OCI-M2 (cell line): Measurements from ENCODE around the gene ADAM11.
"Not testable (repeated sequence)": the region's sequence is repeated elsewhere in the genome, so short reads cannot be mapped to it uniquely, and the experiment has no call there.

ENCODE experiments used
- DNase-seq: peaks from one replicate; lab custom pipeline; 2025; ENCODE audit not compliant: unreplicated experiment; lab: John Stamatoyannopoulos, UW

The ADAM11 gene, protein sequence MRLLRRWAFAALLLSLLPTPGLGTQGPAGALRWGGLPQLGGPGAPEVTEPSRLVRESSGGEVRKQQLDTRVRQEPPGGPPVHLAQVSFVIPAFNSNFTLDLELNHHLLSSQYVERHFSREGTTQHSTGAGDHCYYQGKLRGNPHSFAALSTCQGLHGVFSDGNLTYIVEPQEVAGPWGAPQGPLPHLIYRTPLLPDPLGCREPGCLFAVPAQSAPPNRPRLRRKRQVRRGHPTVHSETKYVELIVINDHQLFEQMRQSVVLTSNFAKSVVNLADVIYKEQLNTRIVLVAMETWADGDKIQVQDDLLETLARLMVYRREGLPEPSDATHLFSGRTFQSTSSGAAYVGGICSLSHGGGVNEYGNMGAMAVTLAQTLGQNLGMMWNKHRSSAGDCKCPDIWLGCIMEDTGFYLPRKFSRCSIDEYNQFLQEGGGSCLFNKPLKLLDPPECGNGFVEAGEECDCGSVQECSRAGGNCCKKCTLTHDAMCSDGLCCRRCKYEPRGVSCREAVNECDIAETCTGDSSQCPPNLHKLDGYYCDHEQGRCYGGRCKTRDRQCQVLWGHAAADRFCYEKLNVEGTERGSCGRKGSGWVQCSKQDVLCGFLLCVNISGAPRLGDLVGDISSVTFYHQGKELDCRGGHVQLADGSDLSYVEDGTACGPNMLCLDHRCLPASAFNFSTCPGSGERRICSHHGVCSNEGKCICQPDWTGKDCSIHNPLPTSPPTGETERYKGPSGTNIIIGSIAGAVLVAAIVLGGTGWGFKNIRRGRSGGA

DNA sequence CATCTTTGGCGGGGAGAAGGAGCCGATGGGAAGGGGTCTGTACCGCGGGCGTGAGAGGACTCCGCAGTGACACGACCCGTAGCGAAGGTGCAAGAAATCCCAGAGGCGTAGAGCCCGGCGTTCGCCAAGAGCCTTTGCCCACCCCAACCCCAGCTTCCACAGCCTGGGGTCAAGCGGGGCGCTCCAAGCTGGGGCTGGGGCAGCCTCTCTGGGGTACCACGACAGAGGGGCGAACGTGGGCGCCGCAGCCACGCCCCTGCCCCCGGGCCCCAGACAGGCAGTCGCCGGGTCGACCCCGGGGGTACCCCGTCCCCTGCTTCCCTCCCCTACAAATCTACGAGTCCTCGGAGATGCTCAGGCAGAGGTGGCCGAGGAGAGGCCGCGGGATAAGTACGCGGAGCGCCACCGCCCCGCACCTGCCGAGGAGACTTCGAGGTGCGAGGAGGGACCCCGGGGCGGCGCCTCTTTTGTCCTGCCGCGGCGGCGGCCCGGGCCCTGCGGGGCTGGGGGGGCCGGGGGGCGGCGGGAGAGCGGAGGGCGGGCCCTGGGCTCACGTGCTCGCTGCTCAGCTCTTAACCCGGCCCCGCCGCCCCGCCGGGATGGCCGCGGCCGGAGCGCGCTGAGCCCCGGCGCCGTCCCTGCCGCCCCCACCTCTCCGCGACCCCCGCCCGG is at the start of gene ADAM11:
Gene ADAM11 (plus strand): TSS at position 575 of the 672 bp plus-strand sequence. CDS start 212 bp downstream, outside the sequence.
- no peak for DNase-seq

DNA sequence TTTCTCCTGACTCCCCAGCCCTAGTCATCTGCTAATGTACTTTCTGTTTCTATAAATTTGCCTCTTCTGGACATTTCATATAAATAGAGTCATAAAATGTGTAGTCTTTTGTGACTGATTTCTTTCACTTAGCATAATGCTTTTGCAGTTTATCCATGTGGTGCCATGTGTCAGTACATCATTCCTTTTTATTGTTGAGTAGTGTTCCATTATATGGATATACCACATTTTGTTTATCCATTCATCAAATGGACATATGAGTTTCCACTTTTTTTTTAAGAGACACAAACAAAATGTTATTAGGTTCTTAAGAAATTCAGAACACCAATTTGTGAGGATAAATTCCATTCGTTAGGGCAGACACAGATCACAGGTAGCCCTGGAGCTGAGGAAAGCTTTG is 39.3 kb upstream of the ADAM11 start:
- no peak for DNase-seq

DNA sequence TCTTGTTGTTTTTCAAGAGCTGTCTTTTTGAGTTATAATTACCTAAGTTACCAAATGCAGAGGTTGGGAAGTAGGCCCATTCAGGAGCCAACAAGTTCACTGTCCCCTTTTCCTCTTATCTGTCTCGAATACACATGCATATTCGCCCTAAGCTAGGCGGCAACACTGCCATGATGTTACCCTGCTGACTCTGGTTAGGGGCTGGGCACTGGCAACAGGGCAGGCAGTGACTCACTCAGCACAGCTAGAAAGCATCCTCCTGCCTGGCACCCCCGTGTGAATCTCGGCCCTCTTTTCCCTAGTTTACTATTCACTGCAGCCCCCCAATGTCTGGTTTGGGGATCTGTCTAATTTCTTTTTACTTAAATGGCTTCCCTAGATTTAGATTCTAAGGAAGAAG is 36.5 kb upstream of the ADAM11 start:
- no peak for DNase-seq

DNA sequence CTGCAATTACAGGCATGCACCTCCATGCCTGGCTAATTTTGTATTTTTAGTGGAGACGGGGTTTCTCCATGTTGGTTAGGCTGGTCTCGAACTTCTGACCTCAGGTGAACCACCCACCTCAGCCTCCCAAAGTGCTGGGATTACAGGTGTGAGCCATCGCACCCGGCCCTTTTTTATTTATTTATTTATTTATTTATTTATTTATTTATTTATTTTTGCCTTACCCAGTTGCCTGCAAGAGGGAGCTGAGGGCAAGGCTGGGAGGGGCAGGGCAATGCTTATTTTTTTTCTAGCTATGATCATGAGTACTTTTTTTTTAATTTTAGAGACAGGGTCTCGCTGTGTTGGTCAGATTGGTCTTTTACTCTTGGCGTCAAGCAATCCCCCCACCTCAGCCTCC is 32.7 kb upstream of the ADAM11 start:
- DNase-seq = not testable (repeated sequence)

DNA sequence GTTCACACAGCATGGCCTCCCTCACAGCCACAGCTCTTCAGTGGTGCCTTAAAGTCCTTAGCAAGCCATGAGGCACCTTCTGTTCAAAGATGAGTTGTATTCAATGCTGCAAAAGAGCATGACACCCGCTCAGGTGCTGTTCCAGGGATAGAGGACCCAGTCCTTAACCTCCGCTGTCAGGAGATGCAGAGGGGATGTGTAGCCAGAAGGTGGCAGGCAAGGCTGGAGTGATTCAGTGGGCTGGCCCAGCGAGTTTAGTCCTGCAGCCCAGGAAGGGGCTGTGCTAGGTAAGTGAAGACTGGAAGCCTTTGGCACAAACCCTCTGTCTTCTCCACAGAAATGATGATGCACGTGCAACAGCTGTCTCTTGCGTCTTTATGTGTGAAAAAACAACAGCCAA is 25.0 kb upstream of the ADAM11 start:
- DNase-seq = no peak

DNA sequence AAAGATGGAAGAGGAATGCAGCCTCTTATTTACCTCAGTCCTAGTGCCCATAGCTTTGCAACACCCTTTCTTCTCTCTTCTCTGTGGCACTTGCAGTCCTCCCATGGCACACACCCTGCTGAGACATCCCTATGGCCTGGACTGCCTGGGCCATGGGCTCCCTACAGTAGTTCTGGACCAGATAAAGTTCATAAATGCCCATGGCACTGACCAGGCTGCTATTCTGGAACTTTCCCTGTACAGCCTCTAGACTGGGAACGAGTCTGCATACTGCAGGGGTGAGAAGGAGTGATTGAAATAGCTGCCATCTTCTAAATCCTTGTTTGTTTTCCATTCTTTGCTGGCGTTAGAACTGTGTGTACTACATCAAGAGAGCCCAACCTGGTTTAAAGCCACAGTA is 24.5 kb upstream of the ADAM11 start:
- DNase-seq = no peak

DNA sequence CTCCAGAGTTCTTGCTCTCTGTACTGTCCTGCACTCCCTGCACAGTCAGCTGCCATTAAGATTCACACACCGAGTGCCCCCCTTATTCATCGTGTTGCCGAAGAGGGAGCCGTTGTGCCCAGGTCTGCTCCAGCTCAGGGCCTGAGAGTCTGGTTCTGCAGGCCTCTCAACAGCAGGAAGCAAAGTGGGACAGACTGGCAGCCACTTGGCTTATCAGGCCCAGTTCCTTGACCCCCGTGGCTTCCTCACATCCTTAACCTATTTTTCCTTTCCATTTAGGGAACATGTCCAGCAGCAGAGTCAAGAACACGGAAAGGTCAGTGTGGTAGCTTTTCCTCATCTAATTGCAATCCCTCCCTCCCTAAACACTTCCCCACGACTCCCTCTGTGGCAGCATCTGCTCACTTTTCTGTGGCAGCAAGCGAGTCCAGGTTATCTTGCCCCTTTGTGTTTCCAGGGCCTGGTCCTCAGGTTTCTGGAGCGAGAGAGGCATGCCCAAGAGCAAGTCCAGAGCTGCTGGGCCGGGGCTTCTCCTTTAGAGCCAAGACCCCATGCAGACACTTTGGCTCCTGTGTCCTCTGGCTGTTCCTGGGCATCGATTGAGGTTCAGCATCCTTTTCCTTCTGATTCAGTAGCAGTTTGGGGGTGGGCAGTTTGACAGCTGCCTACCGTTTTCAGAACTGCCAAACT is 22.1 kb upstream of the ADAM11 start:
- no peak for DNase-seq

DNA sequence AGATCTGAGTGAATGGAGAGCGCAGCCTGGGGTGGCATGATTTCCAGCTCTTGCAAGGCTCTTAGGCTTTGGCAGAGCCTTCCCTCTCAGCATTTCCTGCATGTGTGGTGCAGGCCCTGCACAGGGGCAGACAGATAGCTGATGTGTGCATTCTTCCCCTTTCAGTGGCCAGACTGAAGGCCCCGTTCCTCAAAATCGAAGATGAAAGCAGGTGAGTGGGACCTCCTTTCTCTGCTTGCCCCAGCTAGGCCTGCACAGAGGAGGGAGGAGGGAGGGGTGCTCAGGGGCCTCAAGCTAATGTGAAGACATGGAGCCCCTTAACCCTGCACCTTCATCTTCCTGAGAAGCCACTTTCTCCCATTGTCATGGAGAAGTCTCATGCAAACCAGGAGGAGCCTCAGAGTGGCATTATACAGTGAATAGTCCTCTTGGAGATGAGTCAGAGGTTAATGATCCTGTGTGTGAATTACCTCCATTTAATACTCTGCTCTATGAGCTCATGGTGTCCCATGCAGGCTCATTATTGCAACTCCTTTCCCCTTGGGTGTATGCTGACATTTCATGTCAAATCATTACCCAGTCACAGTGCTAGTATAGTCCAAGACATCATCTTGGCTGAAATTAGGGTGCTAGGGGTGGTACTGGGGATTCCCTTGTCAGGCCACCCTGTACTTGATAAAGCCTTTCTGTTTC is 20.4 kb upstream of the ADAM11 start:
- DNase-seq = no peak

DNA sequence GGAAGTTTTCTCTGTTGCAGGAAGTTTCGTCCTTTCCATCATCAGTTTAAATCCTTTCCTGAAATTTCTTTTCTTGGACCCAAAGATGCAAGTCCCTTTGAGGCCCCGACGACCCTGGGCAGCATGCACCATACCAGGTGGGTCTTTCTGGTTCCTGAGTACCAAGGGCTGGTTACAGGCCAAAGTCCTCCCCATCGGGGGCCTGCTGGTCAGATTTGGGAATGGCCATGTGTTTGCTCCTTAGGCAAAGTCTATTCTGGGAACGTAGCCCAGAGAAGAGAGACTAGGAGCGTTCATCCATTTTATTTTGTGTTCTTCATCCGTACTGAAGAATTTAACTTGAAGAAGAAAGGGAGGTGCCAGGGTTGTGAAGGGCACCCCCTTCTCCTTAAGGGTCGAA is 17.5 kb upstream of the ADAM11 start:
- no peak for DNase-seq

DNA sequence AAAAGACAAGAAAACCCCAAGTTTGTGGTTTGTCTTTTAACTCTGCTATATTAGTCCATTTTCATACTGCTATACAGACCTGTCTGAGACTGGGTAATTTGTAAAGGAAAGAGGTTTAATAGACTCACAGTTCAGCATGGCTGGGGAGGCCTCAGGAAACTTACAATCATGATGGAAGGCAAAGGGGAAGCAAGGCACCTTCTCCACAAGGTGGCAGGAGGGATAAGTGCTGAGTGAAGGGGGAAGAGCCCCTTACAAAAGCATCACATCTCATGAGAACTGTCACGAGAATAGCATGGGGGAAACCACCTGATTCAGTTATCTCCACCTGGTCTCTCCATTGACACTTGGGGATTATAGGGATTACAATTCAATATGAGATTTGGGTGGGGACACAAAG is 13.5 kb upstream of the ADAM11 start:
- DNase-seq = no peak

DNA sequence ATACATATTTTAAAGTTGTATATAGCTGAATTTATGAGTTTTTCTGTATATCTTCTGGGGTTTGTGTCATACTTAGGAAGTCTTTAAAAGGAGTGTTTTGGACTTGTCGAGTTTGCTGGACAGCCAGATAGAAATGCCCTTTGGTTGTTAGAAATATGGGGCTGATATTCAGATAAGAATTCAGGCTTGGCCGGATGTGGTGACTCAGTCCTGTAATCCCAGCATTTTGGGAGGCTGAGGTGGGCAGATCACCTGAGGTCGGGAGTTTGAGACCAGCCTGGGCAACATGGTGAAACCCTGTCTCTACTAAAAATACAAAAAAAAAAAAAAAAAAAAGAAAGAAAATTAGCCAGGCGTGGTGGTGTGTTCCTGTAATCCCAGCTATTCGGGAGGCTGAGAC is 13.1 kb upstream of the ADAM11 start:
- not testable (repeated sequence) for DNase-seq

DNA sequence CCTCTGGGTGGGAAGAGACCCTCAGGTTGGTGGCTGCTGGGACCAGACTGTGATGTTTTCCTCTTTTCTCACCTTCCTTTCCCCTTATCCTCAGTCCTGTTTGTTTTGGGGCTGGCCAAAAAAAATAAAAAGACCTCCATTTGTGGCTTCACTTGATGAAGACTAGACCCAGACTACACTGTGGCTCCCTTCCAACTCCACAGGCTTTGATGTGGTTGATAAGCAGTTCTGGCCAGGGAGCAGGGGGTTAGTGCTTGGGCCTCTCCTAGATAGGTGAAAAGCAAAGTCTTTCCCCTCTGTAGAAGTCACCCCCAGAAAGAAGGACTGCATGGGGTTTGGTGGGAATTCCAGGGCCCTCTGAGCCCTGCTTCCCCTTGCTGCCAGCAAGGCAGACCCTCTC is 11.2 kb upstream of the ADAM11 start:
- no peak for DNase-seq

DNA sequence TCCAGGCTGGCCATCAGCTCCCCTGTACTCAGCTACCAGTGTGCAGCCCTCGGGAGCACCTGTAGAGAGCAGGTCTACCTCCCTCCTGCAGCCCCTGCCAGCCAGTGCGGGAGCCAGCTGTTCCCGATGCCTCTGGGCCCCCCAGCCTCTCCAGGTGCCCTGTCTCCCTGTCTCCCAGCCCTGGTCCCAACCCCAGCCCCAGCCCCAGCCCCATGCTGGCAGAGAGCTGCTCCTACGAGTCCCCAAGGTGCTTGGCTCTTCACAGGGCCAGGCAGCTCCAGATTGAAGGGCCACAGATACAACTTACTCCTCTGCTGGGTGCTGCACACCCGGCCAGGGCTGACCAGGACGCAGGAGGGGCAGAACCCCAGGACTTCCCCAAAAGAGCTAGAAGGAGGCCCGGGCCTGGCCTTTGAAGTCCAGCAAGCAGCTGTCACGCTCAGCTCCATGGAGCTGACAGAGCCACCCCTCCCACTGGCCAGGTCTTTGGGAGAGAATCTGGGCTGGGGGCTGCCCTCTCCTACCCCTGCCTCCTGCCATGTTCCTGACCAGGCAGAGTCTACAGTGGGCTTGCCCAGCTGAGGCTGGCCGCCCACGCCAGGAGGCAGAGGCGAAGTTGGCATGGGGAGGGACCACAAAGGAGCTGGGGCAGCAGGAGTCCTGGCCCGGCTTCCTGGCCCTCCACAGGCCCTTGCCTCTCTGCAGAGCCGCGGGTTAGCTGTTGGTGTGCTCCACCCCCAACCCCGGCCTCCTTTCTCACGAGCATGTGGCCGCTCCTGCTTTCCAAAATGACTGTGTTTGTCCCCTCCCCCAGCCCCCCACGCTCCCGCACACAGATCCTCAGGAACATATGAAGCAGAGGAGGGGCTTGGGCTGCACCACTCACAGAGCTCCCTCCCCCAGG is 9.5 kb upstream of the ADAM11 start:
- no peak for DNase-seq

DNA sequence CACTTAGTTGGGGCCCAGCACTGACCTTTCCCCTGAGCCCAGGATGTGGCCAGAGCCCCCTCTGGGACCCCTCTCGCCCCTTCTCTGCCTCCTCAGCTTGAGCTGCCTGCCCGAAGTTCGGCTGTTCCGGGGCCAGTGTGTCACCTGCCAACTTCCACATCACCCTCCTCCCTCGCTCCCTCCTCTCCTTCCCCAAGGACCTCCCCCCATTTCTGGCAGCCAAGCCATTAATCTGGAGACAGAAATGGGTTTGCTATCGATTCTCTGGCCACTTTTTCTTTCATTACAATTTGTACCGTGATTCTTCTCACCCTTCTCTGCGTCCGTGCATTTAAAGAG is 8.8 kb upstream of the ADAM11 start:
- no peak for DNase-seq

DNA sequence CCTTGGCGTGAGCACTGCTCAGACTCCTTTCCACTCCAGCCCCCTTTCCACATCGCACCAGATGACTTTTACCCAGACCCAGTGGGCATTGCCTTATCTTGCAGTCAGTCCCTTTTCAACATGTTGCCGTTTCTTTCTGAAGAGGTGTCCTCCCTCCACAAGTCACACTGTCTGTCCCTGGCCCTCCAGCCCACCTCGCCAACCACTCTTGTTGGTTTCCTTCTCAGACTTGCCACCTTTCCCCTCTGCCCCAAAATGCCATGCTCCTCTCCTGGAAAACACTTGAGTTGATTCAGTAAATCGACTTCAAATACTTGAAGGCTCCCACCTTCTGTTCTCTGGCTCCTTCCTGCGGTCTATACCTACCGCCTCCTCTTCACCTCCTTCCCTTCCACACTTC is 7.5 kb upstream of the ADAM11 start:
- no peak for DNase-seq

DNA sequence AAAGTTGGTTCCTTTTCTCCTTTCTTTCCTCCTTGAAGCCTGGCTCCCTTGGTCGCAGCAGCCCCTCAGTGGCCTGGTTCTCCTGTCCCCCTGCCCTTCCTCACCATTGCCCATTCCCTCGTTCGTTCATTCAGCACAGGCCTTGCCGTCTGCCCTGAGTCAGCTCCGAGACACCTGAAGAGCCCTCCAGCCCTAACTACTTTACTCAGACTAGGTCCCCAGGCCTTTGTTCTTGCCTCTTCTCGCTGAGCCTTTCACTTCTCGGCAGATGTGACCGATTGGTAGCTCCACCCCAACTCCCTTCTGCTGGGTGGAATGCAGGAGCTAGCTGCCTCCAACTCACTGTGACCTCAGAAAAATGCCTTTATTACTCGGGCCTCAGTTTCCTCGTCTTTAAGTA is 7.0 kb upstream of the ADAM11 start:
- no peak for DNase-seq

DNA sequence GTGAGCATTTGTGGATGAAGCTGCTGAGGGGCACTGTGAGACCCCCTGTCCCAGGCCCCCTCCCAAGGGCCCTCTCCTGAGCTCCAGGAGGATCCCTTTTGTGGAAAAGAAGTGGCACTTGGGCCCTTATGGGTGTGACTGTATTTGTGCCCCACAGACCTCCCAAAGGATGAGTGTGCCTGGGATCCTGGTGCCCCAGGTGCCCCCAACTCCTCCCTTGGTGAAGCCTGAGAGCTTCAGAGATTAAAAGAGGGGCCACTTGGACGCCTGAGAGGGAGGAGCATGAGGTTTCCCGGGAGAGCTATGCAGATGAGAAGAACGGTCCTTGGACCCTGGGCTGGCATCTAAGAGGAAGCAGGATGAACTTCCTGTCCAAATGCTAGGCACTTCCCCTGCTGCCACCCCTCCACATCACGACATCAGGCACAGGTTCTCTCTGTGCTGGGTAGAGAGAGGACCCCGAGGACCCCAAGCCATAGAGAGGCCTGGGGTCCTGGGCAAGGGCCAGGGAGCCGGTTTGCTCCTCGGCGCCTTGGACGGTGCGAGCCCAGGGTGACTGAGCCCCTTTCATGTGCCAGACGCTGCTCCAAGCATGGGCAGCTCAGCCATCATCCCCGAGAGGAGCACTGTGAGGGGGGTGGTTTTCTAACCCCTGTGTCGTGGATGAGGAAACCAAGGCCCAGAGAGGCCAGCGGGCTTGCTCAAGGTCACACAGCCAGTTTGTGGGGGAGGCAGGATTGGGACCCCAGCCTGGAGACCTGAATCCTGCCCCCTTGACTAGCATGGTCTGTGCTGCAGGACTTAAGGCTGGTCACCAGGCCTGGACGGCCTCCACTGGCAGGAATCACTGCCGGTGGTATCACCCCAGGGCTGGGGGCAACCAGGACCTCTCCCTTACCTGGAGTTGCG is 5.6 kb upstream of the ADAM11 start:
- DNase-seq = no peak

DNA sequence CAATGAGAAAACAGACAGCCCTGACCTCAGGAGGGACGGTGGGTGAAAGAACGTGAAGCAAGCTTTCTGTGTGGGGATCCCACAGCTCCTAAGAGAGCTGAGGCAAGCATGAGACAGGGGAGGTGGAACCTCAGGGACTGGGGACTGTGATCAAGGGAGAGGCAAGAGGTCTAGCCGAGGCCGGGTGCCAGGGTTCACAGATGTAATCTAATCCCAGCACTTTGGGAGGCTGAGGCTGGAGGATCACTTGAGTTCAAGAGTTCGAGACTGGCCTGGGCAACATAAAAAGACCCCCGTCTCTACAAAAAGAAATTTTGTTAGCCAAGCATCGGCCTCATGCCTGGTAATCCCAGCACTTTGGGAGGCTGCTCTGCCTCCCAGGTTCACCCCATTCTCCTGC is 4.5 kb upstream of the ADAM11 start:
- DNase-seq = no peak

DNA sequence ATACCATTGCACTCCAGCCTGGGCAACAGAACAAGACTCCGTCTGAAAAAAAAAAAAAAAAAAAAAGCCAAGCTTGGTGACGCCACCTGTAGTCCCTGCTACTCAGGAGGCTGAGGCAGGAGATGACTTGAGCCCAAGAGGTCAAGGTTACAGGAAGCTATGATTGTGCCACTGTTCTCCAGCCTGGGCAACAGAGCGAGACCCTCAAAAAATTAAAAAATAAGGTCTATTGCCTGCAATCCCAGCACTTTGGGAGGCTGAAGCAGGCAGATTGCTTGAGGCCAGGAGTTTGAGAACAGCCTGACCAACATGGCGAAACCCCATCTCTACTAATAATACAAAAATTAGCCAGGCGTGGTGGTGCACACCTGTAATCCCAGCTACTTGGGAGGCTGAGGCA is 3.6 kb upstream of the ADAM11 start:
- DNase-seq = not testable (repeated sequence)
